Heart right ventricle (tissue), 16 donors: ENCODE measurements around the gene GRID1. TPM values are rescaled to one million over a fixed set of nuclear protein-coding genes. Genes with fewer than 3 reads are reported as not detected.

Experiments
- ATAC-seq, 8 donors: fragments of 200-7000 bp; cut with Tn5 transposase; one replicate each; pipeline ENCODE4 v1.9.1; 2020; ENCODE audit warnings: mild to moderate bottlenecking in 8 of 8, moderate library complexity in 8 of 8, moderate number of reproducible peaks in 1 of 8
- DNase-seq, 2 donors: peaks; one replicate each; pipeline ENCODE4 v3.0.0-alpha.2; 2020
- H3K27ac ChIP-seq, 10 donors: fragments of 200-600 bp; sonication (generic) in 2 of 10; one replicate each; pipeline versions ENCODE4 v1.5.0 to v1.8.0; 2020 to 2022; ENCODE audit warnings: mild to moderate bottlenecking in 3 of 10
- H3K27me3 ChIP-seq, 7 donors: fragments of 200-600 bp; one replicate each; pipeline ENCODE4 v1.8.0; 2021 to 2022; ENCODE audit warnings: mild to moderate bottlenecking in 2 of 7
- H3K36me3 ChIP-seq, 9 donors: fragments of 200-600 bp; sonication (generic) in 1 of 9; one replicate each; pipeline versions ENCODE4 v1.5.0 to v1.8.0; 2020 to 2022; ENCODE audit warnings: mild to moderate bottlenecking in 2 of 9
- H3K4me1 ChIP-seq, 9 donors: fragments of 200-600 bp; sonication (generic) in 1 of 9; one replicate each; pipeline versions ENCODE4 v1.5.0 to v1.8.0; 2020 to 2022; ENCODE audit warnings: mild to moderate bottlenecking in 4 of 9
- H3K4me3 ChIP-seq, 10 donors: fragments of 200-600 bp; sonication (generic) in 2 of 10; one replicate each; pipeline versions ENCODE4 v1.5.0 to v1.8.0; 2020 to 2022; ENCODE audit warnings: mild to moderate bottlenecking in 7 of 10, moderate library complexity in 2 of 10
- H3K9me3 ChIP-seq, 11 donors: fragments of 200-600 bp in 10 of 11; sonication (generic) in 2 of 11; one replicate each; pipeline versions ENCODE4 v1.5.0 to v1.8.0; 2013 to 2022; ENCODE audit warnings: mild to moderate bottlenecking in 2 of 11, control low read depth in 1 of 11, moderate library complexity in 1 of 11
- CTCF ChIP-seq, 9 donors: fragments of 200-600 bp; sonication (generic) in 2 of 9; IDR thresholded peaks; one replicate each; pipeline versions ENCODE4 v1.5.0 to v1.8.0; 2021 to 2022; ENCODE audit warnings: antibody characterized with exemption in 9 of 9, mild to moderate bottlenecking in 5 of 9, moderate library complexity in 1 of 9
- WGBS, 2 donors: extraction: QIAGEN DNeasy Blood & Tissue Kit; methylation state at CpG; one replicate each; pipeline ENCODE4 v1.1.7; 2013; ENCODE audit warnings: inconsistent platforms in 1 of 2; 5-methylcytosine and 5-hydroxymethylcytosine counted together
- intact Hi-C, 10 donors: fragments of 100-400 bp; cut with DNase I; formaldehyde crosslinking; loops; one replicate each; pipeline versions ENCODE4 v1.11.1 to v1.14.2; 2022
- polyA plus RNA-seq, 2 donors: library from polyadenylated mRNA; stranded (reverse); fragments of 200-250 nt; gene quantifications; one replicate each; pipeline ENCODE4 v1.2.3, GENCODE V29; 2013
- total RNA-seq, 10 donors: library from RNA; stranded (reverse); fragmentation: NEBNext Ultra II Directional in 3 of 10; extraction: Animal tissue kit (Norgen Biotek cat#: 25700) in 3 of 10; gene quantifications; one replicate each; pipeline versions ENCODE4 v1.2.1 to v1.2.4, GENCODE V29; 2021 to 2023
- donor health status: Arrhythmogenic right ventricular cardiomyopathy.
- donor health status: ischemic (EF 13 %, LVEDD 7.1; RV severe dilation, severe dysfunction).
- donor health status: healthy with polysubstance abuse.
- donor health status: DM: no; HTN: yes; CAD: no.
- donor health status: DM: no; HTN: no; CAD: no.
- donor health status: ischemic (EF 25% LVEDD 6.9; RV normal size, moderate dysfunction).
- donor health status: ischemic (EF 25% LVEDD 5.7; RV mildly dilated, moderate dysfunction).
- donor health status: healthy.
- donor health status: DM: yes; HTN: yes; CAD: no.
- donor health status: Ischemic cardiomyopathy.
- donor health status: ischemic (EF 35%, LVEDD 5.7; RV mildly dilated, moderate dysfunction).
- donor health status: nonischemic (EF 11% LVEDD 7.7; RV severe dilation, severe dysfunction).
- donor health status: DM: yes; HTN: yes; CAD: no.
- donor health status: PGD.
- donor health status: ischemic (EF 29% LVEDD 5.4; RV normal size, mild dysfunction).
- donor health status: nonischemic (EF 23%, LVEDD 6.1; RV moderate dilation, normal function).

Gene GRID1
- total and polyA plus RNA-seq, 12 donors = 0.44 to 3.4 (median 1.5) TPM

GRCh38 chr10:85831422-85831821, 535.2 kb downstream of the GRID1 start:
- Histone ChIP-seq H3K27me3 (no peaks in the 10 kb centered on the region), H3K27ac (no peak overlapping the region), H3K36me3 (no peaks in the 10 kb centered on the region), H3K4me3 (no peak overlapping the region), H3K4me1 (no peaks in the 10 kb centered on the region), H3K9me3 (peaks cover 0 to 58% (median 2%) of the 10 kb centered on the region in 11 donors)
- TF ChIP-seq CTCF (IDR thresholded peaks at IDR 0.05) = no peak
- intact Hi-C loops = no loop called here
- 69 to 72% methylated on average over 3 of the region's 3 CpGs for whole genome bisulfite sequencing, 2 donors
- ATAC-seq (no peak), DNase-seq (no peak)

- DNase-seq = no peak
- intact Hi-C loops = no loop called here
- Histone ChIP-seq H3K4me1 (no peaks in the 10 kb centered on the region), H3K27me3 (no peaks in the 10 kb centered on the region), H3K4me3 (no peak overlapping the region), H3K9me3 (peaks cover 0 to 36% (median 2%) of the 10 kb centered on the region in 11 donors), H3K36me3 (no peaks in the 10 kb centered on the region), H3K27ac (no peak overlapping the region)
- 93 to 96% methylated on average over 4 of the region's 4 CpGs for WGBS, 2 donors
- TF ChIP-seq CTCF (IDR thresholded peaks at IDR 0.05) = no peak
- ATAC-seq = no peak
Measured at GRCh38 chr10:85826377-85826776, 540.2 kb downstream of the GRID1 start.

GRCh38 chr10:85811405-85811804, 555.2 kb downstream of the GRID1 start:
- H3K9me3 ChIP-seq = peaks cover 0 to 62% (median 8%) of the 10 kb centered on the region in 11 donors
- H3K4me1 ChIP-seq = no peaks in the 10 kb centered on the region
- ATAC-seq (no peak), DNase-seq (no peak)
- intact Hi-C loops = no loop called here
- WGBS, 2 donors = 90 to 92% methylated on average over 2 of the region's 2 CpGs
- no peaks in the 10 kb centered on the region for H3K27me3 ChIP-seq
- no peaks in the 10 kb centered on the region for H3K36me3 ChIP-seq
- no peak overlapping the region for H3K4me3 ChIP-seq
- H3K27ac ChIP-seq = no peak overlapping the region
- TF ChIP-seq CTCF (IDR thresholded peaks at IDR 0.05) = no peak

GRCh38 chr10:85810674-85811073, 555.9 kb downstream of the GRID1 start:
- intact Hi-C loops = no loop called here
- DNase-seq = no peak
- Histone ChIP-seq H3K36me3 (no peaks in the 10 kb centered on the region), H3K27me3 (no peaks in the 10 kb centered on the region), H3K4me1 (no peaks in the 10 kb centered on the region), H3K4me3 (no peak overlapping the region), H3K27ac (no peak overlapping the region), H3K9me3 (peaks cover 0 to 62% (median 8%) of the 10 kb centered on the region in 11 donors)
- WGBS, 2 donors = 85 to 86% methylated on average over 1 of the region's 1 CpG
- ATAC-seq = no peak
- no peak for TF ChIP-seq CTCF (IDR thresholded peaks at IDR 0.05)
